T-helper 9 cell (primary cell): ENCODE results near the gene GOLGA8T.
"Not testable (repeated sequence)": the region's sequence is repeated elsewhere in the genome, so short reads cannot be mapped to it uniquely, and the experiment has no call there.

Source experiments
- DNase-seq: peaks from one replicate; pipeline ENCODE4 v3.0.0-alpha.2; 2020
- total RNA-seq, 2 donors: gene quantifications; one replicate each; lab custom pipeline; 2026; lab: John Stamatoyannopoulos, UW

Gene GOLGA8T
- 0 to 0.14 reads per million in 2 donors for total RNA-seq

- DNase-seq: not testable (repeated sequence)
Measured at GRCh38 chr15:30134751-30135150, at the start of gene GOLGA8T. Gene GOLGA8T (plus strand): TSS chr15:30135051. CDS start chr15:30135149, 98 bp downstream.

GRCh38 chr15:30097827-30098226 lies 37.0 kb upstream of the GOLGA8T start:
- not testable (repeated sequence) for DNase-seq

GRCh38 chr15:30102890-30103289 lies 32.0 kb upstream of the GOLGA8T start:
- DNase-seq: not testable (repeated sequence)

- DNase-seq: not testable (repeated sequence)
Measured at GRCh38 chr15:30103941-30104507, 30.8 kb upstream of the GOLGA8T start.

GRCh38 chr15:30110591-30110990 lies 24.3 kb upstream of the GOLGA8T start:
- DNase-seq: not testable (repeated sequence)

- DNase-seq: not testable (repeated sequence)
Measured at GRCh38 chr15:30130066-30130465, 4.8 kb upstream of the GOLGA8T start.

GRCh38 chr15:30143246-30143645 lies 8.4 kb downstream of the GOLGA8T start:
- DNase-seq: not testable (repeated sequence)

GRCh38 chr15:30149891-30150290 lies 15.0 kb downstream of the GOLGA8T start:
- DNase-seq: not testable (repeated sequence)

GRCh38 chr15:30162479-30163357 lies 27.9 kb downstream of the GOLGA8T start:
- not testable (repeated sequence) for DNase-seq

GRCh38 chr15:30163759-30164158 lies 28.9 kb downstream of the GOLGA8T start:
- not testable (repeated sequence) for DNase-seq

GRCh38 chr15:30164257-30164656 lies 29.4 kb downstream of the GOLGA8T start:
- not testable (repeated sequence) for DNase-seq

- DNase-seq: not testable (repeated sequence)
Measured at GRCh38 chr15:30167403-30167802, 32.6 kb downstream of the GOLGA8T start.

GRCh38 chr15:30167886-30168285 lies 33.0 kb downstream of the GOLGA8T start:
- not testable (repeated sequence) for DNase-seq

- DNase-seq: not testable (repeated sequence)
Measured at GRCh38 chr15:30171452-30171851, 36.6 kb downstream of the GOLGA8T start.

GRCh38 chr15:30173041-30173608 lies 38.3 kb downstream of the GOLGA8T start:
- DNase-seq: peak; percentile 57

- DNase-seq: not testable (repeated sequence)
Measured at GRCh38 chr15:30175291-30175690, 40.4 kb downstream of the GOLGA8T start.

- not testable (repeated sequence) for DNase-seq
Measured at GRCh38 chr15:30176613-30177012, 41.8 kb downstream of the GOLGA8T start.

GRCh38 chr15:30179814-30180213 lies 45.0 kb downstream of the GOLGA8T start:
- not testable (repeated sequence) for DNase-seq

GRCh38 chr15:30185495-30185894 lies 50.6 kb downstream of the GOLGA8T start:
- not testable (repeated sequence) for DNase-seq

- DNase-seq: not testable (repeated sequence)
Measured at GRCh38 chr15:30187429-30187828, 52.6 kb downstream of the GOLGA8T start.

- not testable (repeated sequence) for DNase-seq
Measured at GRCh38 chr15:30189754-30190153, 54.9 kb downstream of the GOLGA8T start.

- not testable (repeated sequence) for DNase-seq
Measured at GRCh38 chr15:30191143-30191542, 56.3 kb downstream of the GOLGA8T start.

- DNase-seq: not testable (repeated sequence)
Measured at GRCh38 chr15:30191639-30192038, 56.8 kb downstream of the GOLGA8T start.
